Prostate gland (tissue), 2 donors: ENCODE results near the gene ZFAND3. TPM values are rescaled to one million over a fixed set of nuclear protein-coding genes. Genes with fewer than 3 reads are reported as not detected.

Experiments used
- DNase-seq: peaks from one replicate; pipeline ENCODE4 v3.0.0-alpha.2; 2019; ENCODE audit warnings: low spot score
- H3K27ac ChIP-seq, 2 donors: fragments of 200-600 bp; sonication (generic); 2 replicates each; pipeline ENCODE4 v1.5.1; 2017 to 2019
- H3K27me3 ChIP-seq: fragments of 200-600 bp; sonication (generic); replicated peaks from 2 replicates; pipeline ENCODE4 v1.5.1; 2019; ENCODE audit not compliant: insufficient read depth
- H3K36me3 ChIP-seq, 2 donors: fragments of 200-600 bp; sonication (generic); 1 replicate in 1 of 2; 2 replicates in 1 of 2; pipeline versions ENCODE4 v1.5.1 to v1.8.1; 2017 to 2019
- H3K4me1 ChIP-seq: fragments of 200-600 bp; sonication (generic); replicated peaks from 2 replicates; pipeline ENCODE4 v1.5.1; 2019
- H3K4me3 ChIP-seq, 2 donors: fragments of 200-600 bp; sonication (generic); 2 replicates each; pipeline ENCODE4 v1.5.1; 2017 to 2019
- H3K9me3 ChIP-seq: fragments of 200-600 bp; sonication (generic); 2 replicates; pipeline ENCODE4 v1.5.1; 2017
- POLR2A ChIP-seq: fragments of 450-650 bp; IDR thresholded peaks from one replicate; pipeline ENCODE4 v1.6.1; 2016; ENCODE audit warnings: antibody characterized with exemption, mild to moderate bottlenecking
- POLR2AphosphoS5 ChIP-seq: sonication (generic); formaldehyde crosslinking; IDR thresholded peaks from one replicate; pipeline ENCODE4 v1.6.1; 2017; ENCODE audit warnings: antibody characterized with exemption
- WGBS: methylation state at CpG from one replicate; pipeline ENCODE4 v1.1.5; 2018; 5-methylcytosine and 5-hydroxymethylcytosine counted together
- intact Hi-C: fragments of 100-400 bp; cut with DNase I; formaldehyde crosslinking; loops from one replicate; pipeline ENCODE4 v1.14.2; 2022
- total RNA-seq, 2 donors: library from RNA; depleted of rRNA; stranded (reverse); fragments of >200 nt; gene quantifications; one replicate each; pipeline ENCODE4 v1.1.0, GENCODE V29; 2016
- TF ChIP-seq, protein P1 (sequence below), 4 experiments: fragments of 200-600 bp in 2 of 4; fragments of 450-650 bp in 2 of 4; sonication (generic) in 2 of 4; IDR thresholded peaks; 1 replicate in 3 of 4; 2 replicates in 1 of 4; pipeline ENCODE4 v1.5.1; 2016 to 2019; ENCODE audit warnings: antibody characterized with exemption in 4 of 4, mild to moderate bottlenecking in 2 of 4, moderate library complexity in 2 of 4

Gene ZFAND3
- total RNA-seq, 2 donors from 2014 or later = 43.5 to 89.1 TPM

DNA sequence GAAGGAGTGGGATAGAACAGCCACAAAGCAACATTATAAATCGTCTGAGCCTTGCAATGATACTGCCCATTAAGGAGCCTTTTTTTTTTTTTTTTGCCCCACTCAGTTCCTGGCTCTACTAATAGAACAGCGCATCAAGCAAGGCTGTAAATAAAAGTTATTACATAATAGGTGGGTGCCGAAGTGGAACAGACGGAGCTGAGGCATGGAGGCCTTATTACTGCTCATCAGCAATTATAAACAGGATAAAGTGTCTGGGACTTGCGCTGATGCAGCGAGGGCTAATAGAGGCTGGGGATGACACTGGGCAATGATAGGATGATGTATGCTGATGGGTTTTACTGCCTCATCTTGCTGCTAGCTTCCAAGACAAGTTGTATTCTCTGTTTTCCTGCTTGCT is 272.1 kb downstream of the ZFAND3 start:
- no peak overlapping the region for H3K4me3 ChIP-seq
- no peaks in the 10 kb centered on the region for H3K27me3 ChIP-seq
- intact Hi-C loops = no loop called here
- H3K4me1 ChIP-seq = no peaks in the 10 kb centered on the region
- no peak for DNase-seq
- H3K9me3 ChIP-seq = no peaks in the 10 kb centered on the region
- WGBS = 54% methylated on average over 6 of the region's 6 CpGs
- no peaks in the 10 kb centered on the region for H3K36me3 ChIP-seq
- no peak overlapping the region for H3K27ac ChIP-seq
- TF ChIP-seq POLR2A (no peak), POLR2AphosphoS5 (no peak)
- TF ChIP-seq, protein P1, sequence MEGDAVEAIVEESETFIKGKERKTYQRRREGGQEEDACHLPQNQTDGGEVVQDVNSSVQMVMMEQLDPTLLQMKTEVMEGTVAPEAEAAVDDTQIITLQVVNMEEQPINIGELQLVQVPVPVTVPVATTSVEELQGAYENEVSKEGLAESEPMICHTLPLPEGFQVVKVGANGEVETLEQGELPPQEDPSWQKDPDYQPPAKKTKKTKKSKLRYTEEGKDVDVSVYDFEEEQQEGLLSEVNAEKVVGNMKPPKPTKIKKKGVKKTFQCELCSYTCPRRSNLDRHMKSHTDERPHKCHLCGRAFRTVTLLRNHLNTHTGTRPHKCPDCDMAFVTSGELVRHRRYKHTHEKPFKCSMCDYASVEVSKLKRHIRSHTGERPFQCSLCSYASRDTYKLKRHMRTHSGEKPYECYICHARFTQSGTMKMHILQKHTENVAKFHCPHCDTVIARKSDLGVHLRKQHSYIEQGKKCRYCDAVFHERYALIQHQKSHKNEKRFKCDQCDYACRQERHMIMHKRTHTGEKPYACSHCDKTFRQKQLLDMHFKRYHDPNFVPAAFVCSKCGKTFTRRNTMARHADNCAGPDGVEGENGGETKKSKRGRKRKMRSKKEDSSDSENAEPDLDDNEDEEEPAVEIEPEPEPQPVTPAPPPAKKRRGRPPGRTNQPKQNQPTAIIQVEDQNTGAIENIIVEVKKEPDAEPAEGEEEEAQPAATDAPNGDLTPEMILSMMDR (IDR thresholded peaks at IDR 0.05) = no peak

DNA sequence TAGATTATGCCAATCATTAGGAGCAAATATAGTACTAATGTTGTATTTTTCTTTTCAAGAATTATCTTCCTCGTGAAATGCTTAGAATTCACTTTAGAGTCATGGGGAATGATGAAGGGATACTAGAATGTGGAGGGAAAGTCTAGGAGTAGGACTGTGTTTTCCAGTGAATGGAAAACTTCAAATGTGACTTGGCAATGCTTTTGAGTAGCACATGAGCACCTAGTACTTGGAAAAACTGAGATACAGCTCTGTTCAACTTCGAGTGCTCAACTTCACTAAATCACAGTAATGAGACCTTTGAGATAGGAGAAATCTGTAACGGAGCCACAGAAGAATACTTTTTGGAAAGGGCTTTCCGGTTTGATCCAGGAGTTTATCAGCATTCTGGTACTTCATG is 272.9 kb downstream of the ZFAND3 start:
- H3K9me3 ChIP-seq = no peaks in the 10 kb centered on the region
- no peaks in the 10 kb centered on the region for H3K27me3 ChIP-seq
- no peaks in the 10 kb centered on the region for H3K36me3 ChIP-seq
- WGBS = 88% methylated on average over 4 of the region's 4 CpGs
- intact Hi-C loops = no loop called here
- no peak overlapping the region for H3K4me3 ChIP-seq
- TF ChIP-seq, protein P1 (IDR thresholded peaks at IDR 0.05) = no peak
- DNase-seq = no peak
- no peak overlapping the region for H3K27ac ChIP-seq
- no peaks in the 10 kb centered on the region for H3K4me1 ChIP-seq

DNA sequence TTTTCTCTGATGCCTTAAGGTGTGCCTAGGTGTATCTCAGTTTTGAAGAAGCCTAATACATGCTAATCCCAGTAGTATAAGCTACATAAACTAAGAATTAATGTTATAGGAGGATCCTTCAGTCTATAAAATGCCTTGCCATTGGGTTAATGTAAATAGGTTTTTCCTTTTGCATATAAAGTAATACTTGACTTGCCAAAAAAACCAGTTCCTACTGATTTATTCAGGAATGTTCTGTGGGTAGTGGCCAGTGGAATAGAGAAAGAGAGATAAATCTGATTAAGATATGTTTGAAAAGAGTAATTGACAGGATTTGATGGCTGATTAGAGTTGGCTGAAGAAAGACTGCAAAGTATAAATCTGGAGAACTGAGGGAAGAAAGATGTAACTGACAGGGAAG is 273.4 kb downstream of the ZFAND3 start:
- Histone ChIP-seq H3K27me3 (no peaks in the 10 kb centered on the region), H3K4me1 (no peaks in the 10 kb centered on the region), H3K27ac (no peak overlapping the region), H3K9me3 (no peaks in the 10 kb centered on the region), H3K36me3 (no peaks in the 10 kb centered on the region), H3K4me3 (no peak overlapping the region)
- TF ChIP-seq POLR2AphosphoS5 (no peak), POLR2A (no peak)
- TF ChIP-seq, protein P1 (IDR thresholded peaks at IDR 0.05) = no peak
- intact Hi-C loops = no loop called here
- DNase-seq = no peak

DNA sequence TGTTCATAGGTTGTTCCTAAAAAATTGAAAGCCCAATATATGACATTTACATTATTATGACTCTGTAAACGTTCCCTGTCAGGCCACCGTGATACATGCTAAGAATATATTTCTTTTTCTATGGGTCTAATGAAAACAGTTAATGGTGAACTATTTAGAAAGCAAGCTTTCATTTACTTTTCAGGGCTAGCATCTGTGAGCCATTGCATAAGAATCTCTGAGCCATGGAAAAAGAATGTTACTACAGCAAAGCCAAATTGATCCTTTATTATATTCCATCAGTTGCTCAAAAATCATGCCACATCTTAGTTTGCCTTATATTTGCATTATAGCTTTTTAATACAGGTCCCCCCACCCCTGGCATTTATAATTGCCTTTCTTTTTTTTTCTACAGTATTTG is 275.5 kb downstream of the ZFAND3 start:
- H3K9me3 ChIP-seq = no peaks in the 10 kb centered on the region
- no peak overlapping the region for H3K4me3 ChIP-seq
- H3K27ac ChIP-seq = no peak overlapping the region
- TF ChIP-seq, protein P1 (IDR thresholded peaks at IDR 0.05) = no peak
- TF ChIP-seq POLR2A = no peak
- no peak for TF ChIP-seq POLR2AphosphoS5
- intact Hi-C loops = no loop called here
- H3K4me1 ChIP-seq = no peaks in the 10 kb centered on the region
- H3K27me3 ChIP-seq = no peaks in the 10 kb centered on the region
- H3K36me3 ChIP-seq = no peaks in the 10 kb centered on the region
- no peak for DNase-seq
- 69% methylated on average over 2 of the region's 2 CpGs for WGBS

DNA sequence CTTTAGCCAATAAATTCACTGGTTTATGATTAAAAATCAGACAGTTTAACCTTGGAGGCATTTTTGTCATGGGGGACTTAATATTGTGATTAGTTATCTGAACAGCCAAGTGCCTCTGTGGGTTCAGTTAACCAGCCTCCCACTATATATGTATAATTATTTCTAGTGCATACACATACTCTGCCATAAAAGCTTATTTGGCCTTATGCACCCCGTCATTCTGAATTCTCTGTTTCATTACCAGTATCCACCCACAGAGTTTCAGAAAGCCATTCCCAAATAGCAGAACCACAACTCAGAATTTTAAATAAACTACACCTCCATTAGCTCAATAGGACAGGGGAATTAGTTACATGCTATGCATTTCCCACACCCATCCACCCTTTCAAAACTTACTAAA is 279.7 kb downstream of the ZFAND3 start:
- no peak overlapping the region for H3K27ac ChIP-seq
- H3K4me1 ChIP-seq = no peaks in the 10 kb centered on the region
- no peak for TF ChIP-seq POLR2AphosphoS5
- TF ChIP-seq POLR2A = no peak
- TF ChIP-seq, protein P1 (IDR thresholded peaks at IDR 0.05) = no peak
- H3K27me3 ChIP-seq = no peaks in the 10 kb centered on the region
- DNase-seq = no peak
- no peaks in the 10 kb centered on the region for H3K9me3 ChIP-seq
- H3K36me3 ChIP-seq = no peaks in the 10 kb centered on the region
- no peak overlapping the region for H3K4me3 ChIP-seq
- intact Hi-C loops = no loop called here
- WGBS = 80% methylated on average over 1 of the region's 1 CpG
